Thyroid gland (tissue), 4 donors: Measurements from ENCODE around the gene GLT8D2. TPM values are rescaled to one million over a fixed set of nuclear protein-coding genes. Genes with fewer than 3 reads are reported as not detected.

Experiments
- DNase-seq, 2 donors: peaks; one replicate each; pipeline ENCODE4 v3.0.0-alpha.2; 2019
- H3K27ac ChIP-seq, 3 donors: fragments of 200-600 bp; sonication (generic); 1 replicate in 2 of 3; 2 replicates in 1 of 3; pipeline ENCODE4 v1.5.1; 2016 to 2019; ENCODE audit warnings: mild to moderate bottlenecking in 1 of 3, moderate library complexity in 1 of 3
- H3K27me3 ChIP-seq: fragments of 200-600 bp; sonication (generic); one replicate; pipeline ENCODE4 v1.5.1; 2019
- H3K36me3 ChIP-seq, 2 donors: fragments of 200-600 bp; sonication (generic); one replicate each; pipeline ENCODE4 v1.5.1; 2016 to 2019
- H3K4me1 ChIP-seq, 2 donors: fragments of 200-600 bp; sonication (generic); one replicate each; pipeline ENCODE4 v1.5.1; 2017 to 2019
- H3K4me3 ChIP-seq, 3 donors: fragments of 200-600 bp; sonication (generic); replicated peaks in 1 of 3; 1 replicate in 2 of 3; 2 replicates in 1 of 3; pipeline ENCODE4 v1.5.1; 2016; ENCODE audit warnings: mild to moderate bottlenecking in 1 of 3
- H3K9me3 ChIP-seq: fragments of 200-600 bp; sonication (generic); one replicate; pipeline ENCODE4 v1.5.1; 2017
- POLR2A ChIP-seq, 2 donors: fragments of 450-650 bp; IDR thresholded peaks; one replicate each; pipeline ENCODE4 v1.6.1; 2017; ENCODE audit warnings: antibody characterized with exemption in 2 of 2, mild to moderate bottlenecking in 2 of 2, moderate library complexity in 1 of 2
- WGBS, 2 donors: methylation state at CpG; one replicate each; pipeline ENCODE4 v1.1.5; 2017; 5-methylcytosine and 5-hydroxymethylcytosine counted together
- intact Hi-C: fragments of 100-400 bp; cut with DNase I; formaldehyde crosslinking; loops from one replicate; pipeline ENCODE4 v1.15.1; 2023
- total RNA-seq, 4 donors: library from RNA; depleted of rRNA; stranded (reverse); fragments of >200 nt; gene quantifications; one replicate each; pipeline ENCODE4 v1.2.3, GENCODE V29; 2016
- TF ChIP-seq, protein P1 (sequence below), 6 experiments: fragments of 200-600 bp in 3 of 6; fragments of 450-650 bp in 3 of 6; sonication (generic) in 3 of 6; IDR thresholded peaks; one replicate each; pipeline ENCODE4 v1.5.1; 2016 to 2019; ENCODE audit warnings: antibody characterized with exemption in 6 of 6, mild to moderate bottlenecking in 2 of 6, inconsistent platforms in 1 of 6, moderate library complexity in 1 of 6

GLT8D2 gene
- total RNA-seq, 4 donors from 2014 or later: 27.7 to 52.0 (median 34.3) TPM

DNA sequence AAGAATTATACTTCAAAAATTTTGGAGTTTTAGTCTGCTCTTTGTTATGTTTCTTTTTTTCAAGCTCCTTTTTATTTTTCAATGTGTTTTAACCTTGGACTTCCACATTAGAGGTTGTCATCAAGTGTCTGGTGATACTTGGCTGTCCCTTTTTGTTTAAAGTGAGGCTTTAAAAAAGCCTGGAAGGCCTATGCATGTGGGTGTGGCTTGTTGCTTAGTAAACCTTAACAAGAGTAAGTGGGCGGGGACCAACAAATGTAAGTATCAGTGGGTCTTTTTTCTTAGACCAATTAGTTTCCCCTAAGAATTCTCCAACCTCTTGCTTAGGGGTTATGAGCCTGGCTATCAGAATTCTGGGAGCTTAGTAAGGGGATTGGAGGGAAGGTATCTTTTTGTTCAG lies 40.7 kb upstream of the GLT8D2 start:
- WGBS, 2 donors: 100% methylated on average over 1 of the region's 1 CpG
- intact Hi-C loops: no loop called here
- Histone ChIP-seq H3K27ac (no peak overlapping the region), H3K9me3 (no peaks in the 10 kb centered on the region), H3K4me3 (no peak overlapping the region), H3K27me3 (no peaks in the 10 kb centered on the region), H3K36me3 (peaks cover 27 to 43% of the 10 kb centered on the region in 2 donors), H3K4me1 (no peaks in the 10 kb centered on the region)
- DNase-seq: no peak
- TF ChIP-seq, protein P1, sequence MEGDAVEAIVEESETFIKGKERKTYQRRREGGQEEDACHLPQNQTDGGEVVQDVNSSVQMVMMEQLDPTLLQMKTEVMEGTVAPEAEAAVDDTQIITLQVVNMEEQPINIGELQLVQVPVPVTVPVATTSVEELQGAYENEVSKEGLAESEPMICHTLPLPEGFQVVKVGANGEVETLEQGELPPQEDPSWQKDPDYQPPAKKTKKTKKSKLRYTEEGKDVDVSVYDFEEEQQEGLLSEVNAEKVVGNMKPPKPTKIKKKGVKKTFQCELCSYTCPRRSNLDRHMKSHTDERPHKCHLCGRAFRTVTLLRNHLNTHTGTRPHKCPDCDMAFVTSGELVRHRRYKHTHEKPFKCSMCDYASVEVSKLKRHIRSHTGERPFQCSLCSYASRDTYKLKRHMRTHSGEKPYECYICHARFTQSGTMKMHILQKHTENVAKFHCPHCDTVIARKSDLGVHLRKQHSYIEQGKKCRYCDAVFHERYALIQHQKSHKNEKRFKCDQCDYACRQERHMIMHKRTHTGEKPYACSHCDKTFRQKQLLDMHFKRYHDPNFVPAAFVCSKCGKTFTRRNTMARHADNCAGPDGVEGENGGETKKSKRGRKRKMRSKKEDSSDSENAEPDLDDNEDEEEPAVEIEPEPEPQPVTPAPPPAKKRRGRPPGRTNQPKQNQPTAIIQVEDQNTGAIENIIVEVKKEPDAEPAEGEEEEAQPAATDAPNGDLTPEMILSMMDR (IDR thresholded peaks at IDR 0.05): no peak
- TF ChIP-seq POLR2A (IDR thresholded peaks at IDR 0.05): no peak

DNA sequence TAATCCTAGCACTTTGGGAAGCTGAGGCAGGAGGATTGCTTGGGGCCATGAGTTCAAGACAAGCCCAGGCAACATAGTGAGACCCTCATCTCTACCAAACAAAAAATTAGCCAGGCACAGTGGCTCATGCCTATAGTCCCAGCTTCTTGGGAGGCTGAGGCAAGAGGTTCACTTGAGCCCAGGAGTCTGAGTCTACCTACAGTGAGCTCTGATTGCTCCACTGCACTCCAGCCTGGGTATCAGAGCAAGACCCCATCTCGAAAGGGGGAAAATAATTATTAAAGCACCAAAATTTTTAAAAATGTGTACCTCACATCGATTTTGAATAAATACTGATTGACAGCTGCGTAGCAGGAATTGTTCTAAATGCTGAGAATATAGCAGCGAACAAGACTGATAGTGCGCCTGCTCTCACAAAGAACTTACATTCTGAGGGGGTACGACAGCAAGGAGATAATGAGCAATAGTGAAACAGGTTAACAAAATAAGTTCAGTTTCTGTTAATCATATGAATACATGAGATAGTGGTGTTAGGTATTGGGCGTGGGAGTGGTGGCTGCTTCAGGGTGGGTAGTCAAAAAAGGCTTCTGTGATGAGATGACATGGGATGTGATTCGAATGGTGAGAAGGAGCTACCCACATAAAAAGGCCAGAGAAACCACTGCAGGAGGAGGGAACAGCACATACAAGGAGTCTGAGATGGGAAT lies 33.9 kb upstream of the GLT8D2 start:
- no peak overlapping the region for H3K4me3 ChIP-seq
- WGBS, 2 donors: 96% methylated on average over 8 of the region's 8 CpGs
- no peaks in the 10 kb centered on the region for H3K27me3 ChIP-seq
- no peaks in the 10 kb centered on the region for H3K4me1 ChIP-seq
- peaks cover 32 to 37% of the 10 kb centered on the region in 2 donors for H3K36me3 ChIP-seq
- TF ChIP-seq POLR2A (IDR thresholded peaks at IDR 0.05): no peak
- TF ChIP-seq, protein P1 (IDR thresholded peaks at IDR 0.05): no peak
- intact Hi-C loops: no loop called here
- no peak overlapping the region for H3K27ac ChIP-seq
- no peak for DNase-seq
- H3K9me3 ChIP-seq: no peaks in the 10 kb centered on the region

DNA sequence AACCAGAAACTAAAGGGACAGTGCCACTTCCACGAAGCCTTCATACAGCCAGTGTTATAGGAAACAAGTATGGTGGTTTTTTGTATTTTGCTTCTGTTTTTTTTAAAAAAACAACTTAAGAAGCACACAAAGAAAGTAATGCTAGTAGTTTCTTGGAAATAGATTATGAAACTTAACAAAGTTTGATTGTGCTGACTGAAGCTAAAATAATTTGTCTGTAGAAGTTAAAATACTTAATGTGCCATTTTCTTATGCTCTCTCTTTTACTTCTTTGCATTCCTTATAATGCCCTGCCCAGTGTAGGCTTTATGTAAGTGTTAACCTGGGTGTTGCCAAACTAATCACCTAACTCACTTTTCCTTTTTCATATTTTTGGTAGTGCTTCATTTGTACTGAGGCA lies 30.8 kb upstream of the GLT8D2 start:
- peaks cover 11 to 14% of the 10 kb centered on the region in 2 donors for H3K36me3 ChIP-seq
- no peaks in the 10 kb centered on the region for H3K4me1 ChIP-seq
- H3K4me3 ChIP-seq: no peak overlapping the region
- TF ChIP-seq, protein P1 (IDR thresholded peaks at IDR 0.05): no peak
- TF ChIP-seq POLR2A (IDR thresholded peaks at IDR 0.05): no peak
- H3K27me3 ChIP-seq: no peaks in the 10 kb centered on the region
- DNase-seq: no peak
- intact Hi-C loops: no loop called here
- H3K9me3 ChIP-seq: no peaks in the 10 kb centered on the region
- WGBS, 2 donors: 85 to 89% methylated on average over 1 of the region's 1 CpG
- H3K27ac ChIP-seq: no peak overlapping the region

DNA sequence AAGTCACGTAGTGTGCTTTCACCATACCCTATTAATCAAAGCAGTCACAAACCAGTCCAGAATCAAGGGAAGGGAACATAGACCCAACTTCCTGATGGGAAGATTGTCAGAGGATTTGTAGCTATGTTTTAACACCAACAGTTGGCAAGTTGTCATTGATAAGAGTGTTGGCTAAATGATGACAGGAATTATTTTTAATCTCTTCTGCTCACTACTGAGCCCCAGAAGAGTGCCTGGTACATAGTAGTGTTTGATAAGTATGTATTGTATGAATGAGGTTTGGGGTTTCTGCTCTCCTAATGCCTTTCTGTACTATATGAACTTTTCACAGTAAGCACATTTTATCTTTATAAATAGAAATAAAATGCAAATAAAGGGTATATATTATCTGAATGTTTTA lies 29.0 kb upstream of the GLT8D2 start:
- H3K36me3 ChIP-seq: peaks cover 11 to 14% of the 10 kb centered on the region in 2 donors
- no peaks in the 10 kb centered on the region for H3K4me1 ChIP-seq
- no peak for DNase-seq
- no peaks in the 10 kb centered on the region for H3K27me3 ChIP-seq
- intact Hi-C loops: no loop called here
- no peak overlapping the region for H3K4me3 ChIP-seq
- no peak for TF ChIP-seq POLR2A (IDR thresholded peaks at IDR 0.05)
- TF ChIP-seq, protein P1 (IDR thresholded peaks at IDR 0.05): no peak
- H3K27ac ChIP-seq: no peak overlapping the region
- 93 to 100% methylated on average over 1 of the region's 1 CpG for WGBS, 2 donors
- no peaks in the 10 kb centered on the region for H3K9me3 ChIP-seq

DNA sequence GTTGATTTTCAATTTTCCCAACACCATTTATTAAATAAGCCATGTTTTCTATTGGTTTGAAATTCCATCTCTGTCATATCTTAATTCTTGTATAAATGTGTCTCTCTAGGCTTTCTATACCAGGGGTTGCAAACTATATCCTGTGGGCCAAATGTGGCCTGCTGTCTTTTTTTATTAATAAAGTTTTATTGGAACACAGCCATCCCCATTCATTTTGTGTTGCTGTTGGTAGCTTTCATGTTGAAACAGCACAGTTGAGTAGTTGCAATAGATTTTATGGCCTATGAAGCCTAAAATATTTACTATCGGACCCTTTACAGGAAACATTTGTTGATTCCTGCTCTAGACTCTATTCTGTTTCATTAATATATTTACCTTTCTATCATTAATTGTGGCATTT lies 23.7 kb upstream of the GLT8D2 start:
- intact Hi-C loops: no loop called here
- 90 to 98% methylated on average over 1 of the region's 1 CpG for WGBS, 2 donors
- Histone ChIP-seq H3K4me3 (no peak overlapping the region), H3K27me3 (no peaks in the 10 kb centered on the region), H3K27ac (no peak overlapping the region), H3K36me3 (peaks cover 0 to 9% of the 10 kb centered on the region in 2 donors), H3K4me1 (no peaks in the 10 kb centered on the region), H3K9me3 (no peaks in the 10 kb centered on the region)
- DNase-seq: no peak
- no peak for TF ChIP-seq POLR2A (IDR thresholded peaks at IDR 0.05)
- TF ChIP-seq, protein P1 (IDR thresholded peaks at IDR 0.05): no peak
